Fibroblast of lung (primary cell): ENCODE data around the gene GIGYF1. TPM values are rescaled to one million over a fixed set of nuclear protein-coding genes. Genes with fewer than 3 reads are reported as not detected.

ENCODE experiments used
- DNase-seq, 2 donors: peaks; one replicate each; pipeline versions ENCODE4 v3.0.0 to v3.0.0-alpha.2; 2010; ENCODE audit warnings: low read depth in 2 of 2
- H2AFZ ChIP-seq: 2 replicates; pipeline ENCODE4 v1.5.1; 2012; ENCODE audit warnings: low read length, control low read depth, inconsistent platforms
- H3K27ac ChIP-seq: 2 replicates; pipeline ENCODE4 v1.5.1; 2011; ENCODE audit warnings: low read length, control low read depth; ENCODE audit not compliant: insufficient read depth
- H3K27me3 ChIP-seq: 2 replicates; pipeline ENCODE4 v1.5.1; 2011; ENCODE audit warnings: mild to moderate bottlenecking, low read length; ENCODE audit not compliant: control insufficient read depth, insufficient read depth
- H3K36me3 ChIP-seq: 2 replicates; pipeline ENCODE4 v1.5.1; 2011; ENCODE audit warnings: low read length; ENCODE audit not compliant: control insufficient read depth, insufficient read depth
- H3K4me1 ChIP-seq: 2 replicates; pipeline ENCODE4 v1.5.1; 2011; ENCODE audit warnings: low read length; ENCODE audit not compliant: control insufficient read depth, insufficient read depth; ENCODE audit errors: extremely low read depth
- H3K4me2 ChIP-seq: 2 replicates; pipeline ENCODE4 v1.5.1; 2011; ENCODE audit warnings: low read length, control low read depth; ENCODE audit not compliant: insufficient read depth; ENCODE audit errors: extremely low read depth
- H3K4me3 ChIP-seq, 4 experiments: fragments of 200-600 bp in 1 of 4; sonication (generic) in 1 of 4; replicated peaks in 1 of 4; 2 replicates each; pipeline ENCODE4 v1.5.1; 2011 to 2016; ENCODE audit warnings: low read length in 4 of 4, low read depth in 3 of 4, mild to moderate bottlenecking in 3 of 4, control low read depth in 2 of 4, inconsistent platforms in 1 of 4, mixed read lengths in 1 of 4; ENCODE audit not compliant: insufficient read depth in 1 of 4; ENCODE audit errors: control extremely low read depth in 1 of 4
- H3K79me2 ChIP-seq: 2 replicates; pipeline ENCODE4 v1.5.1; 2012; ENCODE audit warnings: mild to moderate bottlenecking, low read length, inconsistent platforms; ENCODE audit not compliant: control insufficient read depth, insufficient read depth
- H3K9ac ChIP-seq: 2 replicates; pipeline ENCODE4 v1.5.1; 2011; ENCODE audit warnings: mild to moderate bottlenecking, low read length, control low read depth; ENCODE audit not compliant: insufficient read depth
- H3K9me3 ChIP-seq: 2 replicates; pipeline ENCODE4 v1.5.1; 2012; ENCODE audit warnings: low read depth, low read length; ENCODE audit not compliant: control insufficient read depth, insufficient read depth
- H4K20me1 ChIP-seq: 2 replicates; pipeline ENCODE4 v1.5.1; 2011; ENCODE audit warnings: low read length; ENCODE audit not compliant: control insufficient read depth, insufficient read depth; ENCODE audit errors: extremely low read depth
- EZH2 ChIP-seq: IDR thresholded peaks from 2 replicates; pipeline ENCODE4 v1.5.1; 2012; ENCODE audit warnings: low read length, control low read depth, mild to moderate bottlenecking; ENCODE audit errors: missing control alignments
- polyA plus RNA-seq, 2 donors: library from polyadenylated mRNA; depleted of rRNA in 1 of 2; stranded (reverse) in 1 of 2; unstranded in 1 of 2; fragments of >200 nt; gene quantifications; 2 replicates each; pipeline ENCODE4 v1.2.1, GENCODE V29; 2011 to 2012; ENCODE audit warnings: missing spikeins in 1 of 2
- total RNA-seq: library from RNA; depleted of rRNA; stranded (reverse); fragments of >200 nt; gene quantifications from 2 replicates; pipeline ENCODE4 v1.2.1, GENCODE V29; 2014
- TF ChIP-seq, protein P1 (sequence below), 2 donors: IDR thresholded peaks in 1 of 2; conservative IDR thresholded peaks in 1 of 2; 1 replicate in 1 of 2; 2 replicates in 1 of 2; pipeline ENCODE4 v1.5.1; 2011 to 2012; ENCODE audit warnings: low read length in 2 of 2, control low read depth in 1 of 2, inconsistent platforms in 1 of 2, low read depth in 1 of 2, mild to moderate bottlenecking in 1 of 2

GIGYF1 gene
- total and polyA plus RNA-seq, 2 donors (not counting 1 experiment from before 2014, with no cell fraction given): 3.8 to 15.9 TPM

- Histone ChIP-seq H2AFZ (no peak overlapping the region), H3K4me3 (no peak overlapping the region), H3K9me3 (no peaks in the 10 kb centered on the region), H3K79me2 (peaks cover 13% of the 10 kb centered on the region), H4K20me1 (no peaks in the 10 kb centered on the region), H3K27me3 (no peaks in the 10 kb centered on the region), H3K4me2 (no peak overlapping the region), H3K9ac (no peak overlapping the region), H3K27ac (no peak overlapping the region), H3K36me3 (peaks cover 2% of the 10 kb centered on the region), H3K4me1 (no peaks in the 10 kb centered on the region)
- no peak for DNase-seq
- no peak for TF ChIP-seq EZH2
- TF ChIP-seq, protein P1, sequence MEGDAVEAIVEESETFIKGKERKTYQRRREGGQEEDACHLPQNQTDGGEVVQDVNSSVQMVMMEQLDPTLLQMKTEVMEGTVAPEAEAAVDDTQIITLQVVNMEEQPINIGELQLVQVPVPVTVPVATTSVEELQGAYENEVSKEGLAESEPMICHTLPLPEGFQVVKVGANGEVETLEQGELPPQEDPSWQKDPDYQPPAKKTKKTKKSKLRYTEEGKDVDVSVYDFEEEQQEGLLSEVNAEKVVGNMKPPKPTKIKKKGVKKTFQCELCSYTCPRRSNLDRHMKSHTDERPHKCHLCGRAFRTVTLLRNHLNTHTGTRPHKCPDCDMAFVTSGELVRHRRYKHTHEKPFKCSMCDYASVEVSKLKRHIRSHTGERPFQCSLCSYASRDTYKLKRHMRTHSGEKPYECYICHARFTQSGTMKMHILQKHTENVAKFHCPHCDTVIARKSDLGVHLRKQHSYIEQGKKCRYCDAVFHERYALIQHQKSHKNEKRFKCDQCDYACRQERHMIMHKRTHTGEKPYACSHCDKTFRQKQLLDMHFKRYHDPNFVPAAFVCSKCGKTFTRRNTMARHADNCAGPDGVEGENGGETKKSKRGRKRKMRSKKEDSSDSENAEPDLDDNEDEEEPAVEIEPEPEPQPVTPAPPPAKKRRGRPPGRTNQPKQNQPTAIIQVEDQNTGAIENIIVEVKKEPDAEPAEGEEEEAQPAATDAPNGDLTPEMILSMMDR (conservative IDR thresholded peaks at IDR 0.05 in 1 of 2, IDR thresholded peaks at IDR 0.05 in 1 of 2; ENCODE audit: low read depth in 1 of 2, low read length in 2 of 2): no peak
Measured at GRCh38 chr7:100708395-100708794, 14.3 kb upstream of the GIGYF1 start.

DNA sequence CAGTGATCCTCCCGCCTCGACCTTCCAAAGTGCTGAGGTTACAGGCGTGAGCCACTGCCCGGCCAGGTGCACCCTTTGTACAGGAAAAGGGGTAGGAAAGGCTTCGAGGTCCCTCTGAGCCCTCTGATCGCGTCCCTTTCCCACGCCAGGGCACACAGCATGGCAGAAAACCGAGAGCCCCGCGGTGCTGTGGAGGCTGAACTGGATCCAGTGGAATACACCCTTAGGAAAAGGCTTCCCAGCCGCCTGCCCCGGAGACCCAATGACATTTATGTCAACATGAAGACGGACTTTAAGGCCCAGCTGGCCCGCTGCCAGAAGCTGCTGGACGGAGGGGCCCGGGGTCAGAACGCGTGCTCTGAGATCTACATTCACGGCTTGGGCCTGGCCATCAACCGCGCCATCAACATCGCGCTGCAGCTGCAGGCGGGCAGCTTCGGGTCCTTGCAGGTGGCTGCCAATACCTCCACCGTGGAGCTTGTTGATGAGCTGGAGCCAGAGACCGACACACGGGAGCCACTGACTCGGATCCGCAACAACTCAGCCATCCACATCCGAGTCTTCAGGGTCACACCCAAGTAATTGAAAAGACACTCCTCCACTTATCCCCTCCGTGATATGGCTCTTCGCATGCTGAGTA lies 12.7 kb upstream of the GIGYF1 start:
- peak overlapping the region; percentile 49 to 93 (median 68) for H3K4me3 ChIP-seq
- peak overlapping the region; percentile 74 for H3K9ac ChIP-seq
- peaks cover 13% of the 10 kb centered on the region for H3K79me2 ChIP-seq
- TF ChIP-seq, protein P1 (conservative IDR thresholded peaks at IDR 0.05 in 1 of 2, IDR thresholded peaks at IDR 0.05 in 1 of 2; ENCODE audit: low read depth in 1 of 2, low read length in 2 of 2): no peak
- H3K27ac ChIP-seq: peak overlapping the region; percentile 73
- H3K9me3 ChIP-seq: no peaks in the 10 kb centered on the region
- no peak for DNase-seq
- H3K4me2 ChIP-seq: peak overlapping the region; percentile 79
- H4K20me1 ChIP-seq: no peaks in the 10 kb centered on the region
- peaks cover 2% of the 10 kb centered on the region for H3K36me3 ChIP-seq
- H3K27me3 ChIP-seq: peaks cover 2% of the 10 kb centered on the region
- H2AFZ ChIP-seq: no peak overlapping the region
- H3K4me1 ChIP-seq: no peaks in the 10 kb centered on the region

GRCh38 chr7:100705753-100706671 lies 12.0 kb upstream of the GIGYF1 start, which contains the start of gene POP7:
Gene POP7 (plus strand): TSS chr7:100706121. CDS start chr7:100706831, 710 bp downstream.
- H2AFZ ChIP-seq: peak within 1 kb of the TSS; percentile 88
- H3K4me3 ChIP-seq: peak within 1 kb of the TSS; percentile 49 to 93 (median 68)
- peak; percentile 96 to 98 for DNase-seq
- peak within 1 kb of the TSS; percentile 74 for H3K9ac ChIP-seq
- H3K4me2 ChIP-seq: peak within 1 kb of the TSS; percentile 96
- no peaks in the 10 kb centered on the region for H4K20me1 ChIP-seq
- H3K27ac ChIP-seq: peak within 1 kb of the TSS; percentile 73
- no peaks in the 10 kb centered on the region for H3K4me1 ChIP-seq
- peaks cover 2% of the 10 kb centered on the region for H3K36me3 ChIP-seq
- no peaks in the 10 kb centered on the region for H3K9me3 ChIP-seq
- peaks cover 13% of the 10 kb centered on the region for H3K79me2 ChIP-seq
- TF ChIP-seq, protein P1 (conservative IDR thresholded peaks at IDR 0.05 in 1 of 2, IDR thresholded peaks at IDR 0.05 in 1 of 2; ENCODE audit: low read depth in 1 of 2, low read length in 2 of 2): no peak
- no peak for TF ChIP-seq EZH2
- H3K27me3 ChIP-seq: peaks cover 6% of the 10 kb centered on the region
